ENCODE data around the gene CAMK2D. TPM values are rescaled to one million over a fixed set of nuclear protein-coding genes. Genes with fewer than 3 reads are reported as not detected.

CAMK2D gene
- total RNA-seq, 1 experiment from 2014 or later = 32.1 TPM

DNA sequence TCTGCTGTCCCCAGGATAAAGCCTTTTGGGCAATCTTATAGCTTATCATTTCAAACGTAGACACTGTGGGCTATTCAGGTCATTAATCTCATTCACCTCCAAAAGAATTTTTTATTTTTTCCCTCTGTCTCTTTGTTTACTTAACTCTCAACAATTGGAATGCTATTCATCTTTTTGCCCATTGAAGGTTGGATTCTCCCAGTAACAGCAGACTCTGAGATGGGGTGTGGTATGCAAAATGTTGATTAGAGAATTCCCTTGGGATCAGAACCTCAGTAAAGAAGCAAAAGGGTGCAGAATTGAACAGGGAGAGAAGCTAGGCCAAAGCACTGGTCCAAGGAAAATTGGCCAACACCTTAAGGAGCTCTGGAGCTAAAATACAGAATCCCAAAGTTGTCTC lies 60.4 kb downstream of the CAMK2D start:
- no peak overlapping the region for H3K27ac Mint-ChIP-seq (ENCODE audit: low read depth, unreplicated experiment)
- no peaks in the 10 kb centered on the region for H3K4me1 Mint-ChIP-seq (ENCODE audit: insufficient read depth, unreplicated experiment)
- POLR2A ChIA-PET = interaction anchor here (0.7 kb wide), 1 partner anchor 15 kb away, joined by 5 read pairs; no protein-coding TSS in a partner anchor
- H3K36me3 Mint-ChIP-seq (ENCODE audit: insufficient read depth, unreplicated experiment) = no peaks in the 10 kb centered on the region
- no TSS peak for BruUV-seq (replicated peaks)
- TF ChIP-seq, protein P1, sequence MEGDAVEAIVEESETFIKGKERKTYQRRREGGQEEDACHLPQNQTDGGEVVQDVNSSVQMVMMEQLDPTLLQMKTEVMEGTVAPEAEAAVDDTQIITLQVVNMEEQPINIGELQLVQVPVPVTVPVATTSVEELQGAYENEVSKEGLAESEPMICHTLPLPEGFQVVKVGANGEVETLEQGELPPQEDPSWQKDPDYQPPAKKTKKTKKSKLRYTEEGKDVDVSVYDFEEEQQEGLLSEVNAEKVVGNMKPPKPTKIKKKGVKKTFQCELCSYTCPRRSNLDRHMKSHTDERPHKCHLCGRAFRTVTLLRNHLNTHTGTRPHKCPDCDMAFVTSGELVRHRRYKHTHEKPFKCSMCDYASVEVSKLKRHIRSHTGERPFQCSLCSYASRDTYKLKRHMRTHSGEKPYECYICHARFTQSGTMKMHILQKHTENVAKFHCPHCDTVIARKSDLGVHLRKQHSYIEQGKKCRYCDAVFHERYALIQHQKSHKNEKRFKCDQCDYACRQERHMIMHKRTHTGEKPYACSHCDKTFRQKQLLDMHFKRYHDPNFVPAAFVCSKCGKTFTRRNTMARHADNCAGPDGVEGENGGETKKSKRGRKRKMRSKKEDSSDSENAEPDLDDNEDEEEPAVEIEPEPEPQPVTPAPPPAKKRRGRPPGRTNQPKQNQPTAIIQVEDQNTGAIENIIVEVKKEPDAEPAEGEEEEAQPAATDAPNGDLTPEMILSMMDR (IDR thresholded peaks at IDR 0.05; ENCODE audit: unreplicated experiment) = no peak
- CTCF ChIA-PET = interaction anchor here (0.6 to 0.7 kb wide), 2 partner anchors 12 to 226 kb away, joined by 3 read pairs; no protein-coding TSS in a partner anchor
- no peaks in the 10 kb centered on the region for H3K27me3 Mint-ChIP-seq (ENCODE audit: insufficient read depth, unreplicated experiment)
- intact Hi-C loops (cut with micrococcal nuclease) = no loop called here
- H3K4me3 Mint-ChIP-seq (ENCODE audit: unreplicated experiment) = no peak overlapping the region
- no peaks in the 10 kb centered on the region for H3K9me3 Mint-ChIP-seq (ENCODE audit: unreplicated experiment)
- DNase-seq (ENCODE audit: unreplicated experiment) = no peak

DNA sequence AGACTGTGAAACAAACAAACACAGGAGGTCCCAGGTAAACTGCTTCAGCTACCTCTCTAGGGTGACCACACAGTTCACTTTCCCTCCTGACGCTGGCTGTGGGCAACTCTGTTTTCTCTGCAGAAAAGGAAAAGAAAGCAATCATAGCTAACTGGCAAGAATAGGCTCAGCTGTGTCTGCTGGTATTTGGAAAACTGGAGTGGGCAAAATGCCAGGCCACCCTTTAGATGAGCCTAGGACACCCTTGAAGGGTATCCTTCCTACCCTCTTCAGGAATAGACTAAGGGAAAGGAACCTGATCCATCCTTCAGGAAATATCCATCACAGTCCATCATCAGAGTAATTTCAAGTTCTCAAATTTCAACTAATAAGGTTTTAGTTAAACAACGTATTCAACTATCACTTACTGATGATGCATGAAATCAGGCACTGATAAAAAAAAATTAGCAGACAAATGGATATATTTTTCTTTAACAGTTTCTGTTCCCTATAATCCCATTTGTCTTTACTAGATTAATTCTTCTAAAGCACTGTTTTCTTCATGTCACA lies 60.9 kb downstream of the CAMK2D start:
- Mint-ChIP-seq H3K4me3 (ENCODE audit: unreplicated experiment) (no peak overlapping the region), H3K36me3 (ENCODE audit: insufficient read depth, unreplicated experiment) (no peaks in the 10 kb centered on the region), H3K4me1 (ENCODE audit: insufficient read depth, unreplicated experiment) (no peaks in the 10 kb centered on the region), H3K27ac (ENCODE audit: low read depth, unreplicated experiment) (no peak overlapping the region), H3K27me3 (ENCODE audit: insufficient read depth, unreplicated experiment) (no peaks in the 10 kb centered on the region), H3K9me3 (ENCODE audit: unreplicated experiment) (no peaks in the 10 kb centered on the region)
- TF ChIP-seq, protein P1 (IDR thresholded peaks at IDR 0.05; ENCODE audit: unreplicated experiment) = no peak
- intact Hi-C loops (cut with micrococcal nuclease) = no loop called here
- ChIA-PET POLR2A (no interaction called here), CTCF (interaction anchor here (0.6 to 0.7 kb wide), 2 partner anchors 225 to 370 kb away, joined by 3 to 5 read pairs; no protein-coding TSS in a partner anchor)
- DNase-seq (ENCODE audit: unreplicated experiment) = no peak
- BruUV-seq (replicated peaks) = no TSS peak

DNA sequence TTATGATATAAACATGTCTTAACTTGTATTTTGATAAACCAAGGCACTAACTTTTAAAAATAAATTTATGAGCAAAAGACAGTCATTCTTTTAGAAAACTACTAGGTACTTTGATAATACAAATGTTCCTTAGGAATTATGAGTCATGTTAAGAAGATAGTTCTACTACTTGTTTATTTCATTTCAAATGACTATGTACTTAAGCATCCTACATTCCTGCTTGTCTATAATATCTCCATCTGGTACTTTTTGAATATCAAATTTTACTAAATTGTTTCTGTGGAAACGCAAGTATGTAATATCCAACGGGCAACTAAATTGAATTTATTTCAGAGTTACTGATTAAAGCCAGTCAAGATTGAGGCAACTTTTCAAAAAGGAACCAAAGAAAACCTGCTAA lies 61.8 kb downstream of the CAMK2D start:
- TF ChIP-seq, protein P1 (IDR thresholded peaks at IDR 0.05; ENCODE audit: unreplicated experiment) = no peak
- H3K27me3 Mint-ChIP-seq (ENCODE audit: insufficient read depth, unreplicated experiment) = no peaks in the 10 kb centered on the region
- H3K4me3 Mint-ChIP-seq (ENCODE audit: unreplicated experiment) = no peak overlapping the region
- ChIA-PET POLR2A (interaction anchor here (0.6 kb wide), 1 partner anchor 23 kb away, joined by 3 read pairs; no protein-coding TSS in a partner anchor), CTCF (interaction anchor here (0.6 kb wide), 1 partner anchor 371 kb away, joined by 5 read pairs; no protein-coding TSS in a partner anchor)
- H3K9me3 Mint-ChIP-seq (ENCODE audit: unreplicated experiment) = no peaks in the 10 kb centered on the region
- DNase-seq (ENCODE audit: unreplicated experiment) = no peak
- peak overlapping the region; percentile 52 for H3K27ac Mint-ChIP-seq (ENCODE audit: low read depth, unreplicated experiment)
- no peaks in the 10 kb centered on the region for H3K4me1 Mint-ChIP-seq (ENCODE audit: insufficient read depth, unreplicated experiment)
- H3K36me3 Mint-ChIP-seq (ENCODE audit: insufficient read depth, unreplicated experiment) = no peaks in the 10 kb centered on the region
- intact Hi-C loops (cut with micrococcal nuclease) = no loop called here
- BruUV-seq (replicated peaks) = no TSS peak

DNA sequence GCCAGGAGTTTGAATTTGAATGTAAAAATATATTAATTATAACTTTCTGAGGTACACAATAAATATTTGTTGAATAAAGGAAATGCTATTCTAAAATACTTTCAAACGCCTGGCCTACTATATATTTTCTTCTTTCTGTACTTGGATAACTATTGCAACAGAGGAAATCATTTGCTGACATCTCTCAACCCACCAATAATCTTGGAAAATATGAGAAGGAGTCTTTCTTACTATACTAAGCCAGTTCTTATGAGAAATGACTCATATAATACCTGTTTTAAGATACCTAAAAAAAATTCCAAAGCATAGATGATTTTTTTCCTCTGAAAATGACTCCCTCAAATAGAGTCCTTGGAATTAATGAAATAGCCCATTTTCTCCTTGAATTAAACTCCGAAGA lies 64.1 kb downstream of the CAMK2D start:
- ChIA-PET CTCF (no interaction called here), POLR2A (interaction anchor here (1.0 kb wide), 1 partner anchor 15 kb away, joined by 3 read pairs; no protein-coding TSS in a partner anchor)
- TF ChIP-seq, protein P1 (IDR thresholded peaks at IDR 0.05; ENCODE audit: unreplicated experiment) = no peak
- H3K27me3 Mint-ChIP-seq (ENCODE audit: insufficient read depth, unreplicated experiment) = no peaks in the 10 kb centered on the region
- no peaks in the 10 kb centered on the region for H3K36me3 Mint-ChIP-seq (ENCODE audit: insufficient read depth, unreplicated experiment)
- no peak overlapping the region for H3K4me3 Mint-ChIP-seq (ENCODE audit: unreplicated experiment)
- intact Hi-C loops (cut with micrococcal nuclease) = no loop called here
- no peak overlapping the region for H3K27ac Mint-ChIP-seq (ENCODE audit: low read depth, unreplicated experiment)
- DNase-seq (ENCODE audit: unreplicated experiment) = no peak
- no TSS peak for BruUV-seq (replicated peaks)
- no peaks in the 10 kb centered on the region for H3K9me3 Mint-ChIP-seq (ENCODE audit: unreplicated experiment)
- no peaks in the 10 kb centered on the region for H3K4me1 Mint-ChIP-seq (ENCODE audit: insufficient read depth, unreplicated experiment)

Data from MCF 10A (cell line).